Mesendoderm (in vitro differentiated cells): ENCODE data around the gene RAP1GAP2.

Experiments
- DNase-seq: peaks from one replicate; pipeline ENCODE4 v3.0.0; 2013
- H2AK5ac ChIP-seq: 2 replicates; pipeline ENCODE4 v1.6.1; 2013; ENCODE audit warnings: low read length, inconsistent platforms
- H2BK120ac ChIP-seq: 2 replicates; pipeline ENCODE4 v1.6.1; 2013; ENCODE audit warnings: low read depth, mild to moderate bottlenecking, low read length, moderate library complexity, mixed read lengths
- H2BK15ac ChIP-seq: replicated peaks from 2 replicates; pipeline ENCODE4 v1.6.1; 2013; ENCODE audit warnings: low read depth, mild to moderate bottlenecking, moderate library complexity
- H2BK5ac ChIP-seq: 2 replicates; pipeline ENCODE4 v1.6.1; 2013; ENCODE audit warnings: low read length, inconsistent platforms
- H3K18ac ChIP-seq: 2 replicates; pipeline ENCODE4 v1.6.1; 2013; ENCODE audit warnings: mild to moderate bottlenecking, low read length, mixed read lengths
- H3K23ac ChIP-seq: one replicate; pipeline ENCODE4 v1.6.1; 2013; ENCODE audit warnings: low read length
- H3K27ac ChIP-seq: 2 replicates; pipeline ENCODE4 v1.5.1; 2013; ENCODE audit warnings: low read depth, mild to moderate bottlenecking, inconsistent platforms, low read length, moderate library complexity
- H3K27me3 ChIP-seq: 2 replicates; pipeline ENCODE4 v1.6.1; 2013; ENCODE audit warnings: low read length, control low read depth, mild to moderate bottlenecking, inconsistent platforms; ENCODE audit not compliant: insufficient read depth, poor library complexity
- H3K36me3 ChIP-seq: 2 replicates; pipeline ENCODE4 v1.6.1; 2013; ENCODE audit warnings: low read length, inconsistent platforms; ENCODE audit not compliant: control insufficient read depth, insufficient read depth
- H3K4ac ChIP-seq: one replicate; pipeline ENCODE4 v1.6.1; 2013; ENCODE audit warnings: low read depth, mild to moderate bottlenecking, low read length, moderate library complexity
- H3K4me1 ChIP-seq: 2 replicates; pipeline ENCODE4 v1.6.1; 2013; ENCODE audit warnings: low read depth, low read length, inconsistent platforms; ENCODE audit not compliant: control insufficient read depth
- H3K4me2 ChIP-seq: 2 replicates; pipeline ENCODE4 v1.6.1; 2013; ENCODE audit warnings: low read length
- H3K4me3 ChIP-seq: 2 replicates; pipeline ENCODE4 v1.5.1; 2013; ENCODE audit warnings: mild to moderate bottlenecking, low read length
- H3K56ac ChIP-seq: one replicate; pipeline ENCODE4 v1.6.1; 2013; ENCODE audit warnings: low read length
- H3K79me1 ChIP-seq: 2 replicates; pipeline ENCODE4 v1.6.1; 2013; ENCODE audit warnings: low read length, inconsistent platforms
- H3K79me2 ChIP-seq: 2 replicates; pipeline ENCODE4 v1.6.1; 2013; ENCODE audit warnings: mild to moderate bottlenecking, low read length; ENCODE audit not compliant: control insufficient read depth, insufficient read depth
- H3K9ac ChIP-seq: 2 replicates; pipeline ENCODE4 v1.6.1; 2013; ENCODE audit warnings: low read length, inconsistent platforms
- H4K5ac ChIP-seq: one replicate; pipeline ENCODE4 v1.6.1; 2013; ENCODE audit warnings: low read length
- H4K8ac ChIP-seq: one replicate; pipeline ENCODE4 v1.6.1; 2013; ENCODE audit warnings: low read depth, mild to moderate bottlenecking, control low read depth, low read length, moderate library complexity
- WGBS: extraction: QIAGEN DNeasy Blood & Tissue Kit; methylation state at CpG from one replicate; pipeline ENCODE4 v1.1.7; 2013; ENCODE audit warnings: low lambda C conversion rate, missing lambda C conversion rate; ENCODE audit not compliant: insufficient coverage; ENCODE audit errors: extremely low coverage; 5-methylcytosine and 5-hydroxymethylcytosine counted together

The RAP1GAP2 gene

GRCh38 chr17:2856727-2857126, 60.5 kb downstream of the RAP1GAP2 start:
- Histone ChIP-seq H2AK5ac (no peak overlapping the region), H4K5ac (no peak overlapping the region), H4K8ac (no peak overlapping the region), H3K18ac (no peak overlapping the region), H3K4me2 (no peak overlapping the region), H2BK120ac (no peak overlapping the region), H3K4me1 (peaks cover 4% of the 10 kb centered on the region), H2BK15ac (no peak overlapping the region), H3K79me1 (peaks cover 8% of the 10 kb centered on the region), H3K4ac (no peak overlapping the region), H3K79me2 (peaks cover 62% of the 10 kb centered on the region), H3K9ac (no peak overlapping the region), H3K56ac (no peak overlapping the region), H3K4me3 (no peak overlapping the region), H2BK5ac (no peak overlapping the region), H3K23ac (peak overlapping the region; percentile 59), H3K36me3 (no peaks in the 10 kb centered on the region), H3K27me3 (no peaks in the 10 kb centered on the region), H3K27ac (no peak overlapping the region)
- DNase-seq = no peak
- WGBS = no CpG with 5 or more reads among the region's 5 CpGs

- no peak for DNase-seq
- Histone ChIP-seq H3K4me1 (peaks cover 4% of the 10 kb centered on the region), H3K4me2 (no peak overlapping the region), H4K5ac (no peak overlapping the region), H2BK15ac (no peak overlapping the region), H4K8ac (no peak overlapping the region), H3K56ac (peak overlapping the region; percentile 15), H2BK5ac (no peak overlapping the region), H3K36me3 (no peaks in the 10 kb centered on the region), H3K18ac (no peak overlapping the region), H2BK120ac (no peak overlapping the region), H3K4ac (no peak overlapping the region), H3K79me1 (peaks cover 10% of the 10 kb centered on the region), H3K4me3 (no peak overlapping the region), H3K23ac (no peak overlapping the region), H3K79me2 (peaks cover 78% of the 10 kb centered on the region), H3K9ac (peak overlapping the region; percentile 40), H3K27ac (no peak overlapping the region), H3K27me3 (no peaks in the 10 kb centered on the region), H2AK5ac (no peak overlapping the region)
- WGBS = no CpG with 5 or more reads among the region's 4 CpGs
Observed at GRCh38 chr17:2860045-2860444, 63.8 kb downstream of the RAP1GAP2 start.

- Histone ChIP-seq H3K79me1 (peaks cover 14% of the 10 kb centered on the region), H3K4me1 (peaks cover 4% of the 10 kb centered on the region), H3K79me2 (peaks cover 82% of the 10 kb centered on the region), H3K18ac (no peak overlapping the region), H3K27ac (no peak overlapping the region), H3K56ac (no peak overlapping the region), H2BK15ac (no peak overlapping the region), H3K36me3 (no peaks in the 10 kb centered on the region), H4K8ac (no peak overlapping the region), H3K4ac (no peak overlapping the region), H4K5ac (no peak overlapping the region), H3K27me3 (no peaks in the 10 kb centered on the region), H3K9ac (no peak overlapping the region), H3K23ac (no peak overlapping the region), H3K4me2 (no peak overlapping the region), H2BK120ac (no peak overlapping the region), H2BK5ac (no peak overlapping the region), H3K4me3 (no peak overlapping the region), H2AK5ac (no peak overlapping the region)
- DNase-seq = no peak
- no CpG with 5 or more reads among the region's 11 CpGs for WGBS
Observed at GRCh38 chr17:2860883-2861282, 64.6 kb downstream of the RAP1GAP2 start.

- H3K4ac ChIP-seq = no peak overlapping the region
- H3K27ac ChIP-seq = no peak overlapping the region
- H3K4me2 ChIP-seq = no peak overlapping the region
- no peaks in the 10 kb centered on the region for H3K36me3 ChIP-seq
- no peak overlapping the region for H3K56ac ChIP-seq
- no peak overlapping the region for H2BK15ac ChIP-seq
- H3K18ac ChIP-seq = no peak overlapping the region
- WGBS = no CpG with 5 or more reads among the region's 8 CpGs
- H3K9ac ChIP-seq = no peak overlapping the region
- no peak overlapping the region for H2BK120ac ChIP-seq
- no peak for DNase-seq
- no peak overlapping the region for H3K4me3 ChIP-seq
- H3K79me2 ChIP-seq = peaks cover 74% of the 10 kb centered on the region
- peaks cover 4% of the 10 kb centered on the region for H3K4me1 ChIP-seq
- H3K23ac ChIP-seq = no peak overlapping the region
- H3K27me3 ChIP-seq = no peaks in the 10 kb centered on the region
- H4K8ac ChIP-seq = no peak overlapping the region
- H3K79me1 ChIP-seq = peaks cover 12% of the 10 kb centered on the region
- H2AK5ac ChIP-seq = no peak overlapping the region
- no peak overlapping the region for H4K5ac ChIP-seq
- no peak overlapping the region for H2BK5ac ChIP-seq
Observed at GRCh38 chr17:2862197-2862596, 66.0 kb downstream of the RAP1GAP2 start.

GRCh38 chr17:2863204-2863603, 67.0 kb downstream of the RAP1GAP2 start:
- Histone ChIP-seq H3K79me1 (peaks cover 16% of the 10 kb centered on the region), H3K4ac (no peak overlapping the region), H3K79me2 (peaks cover 66% of the 10 kb centered on the region), H3K27ac (no peak overlapping the region), H2AK5ac (no peak overlapping the region), H3K23ac (no peak overlapping the region), H3K4me1 (peaks cover 10% of the 10 kb centered on the region), H2BK5ac (no peak overlapping the region), H3K4me3 (no peak overlapping the region), H3K36me3 (no peaks in the 10 kb centered on the region), H3K9ac (no peak overlapping the region), H3K56ac (no peak overlapping the region), H4K8ac (no peak overlapping the region), H3K4me2 (no peak overlapping the region), H2BK120ac (no peak overlapping the region), H3K18ac (no peak overlapping the region), H4K5ac (no peak overlapping the region), H3K27me3 (no peaks in the 10 kb centered on the region), H2BK15ac (no peak overlapping the region)
- WGBS = no CpG with 5 or more reads among the region's 4 CpGs
- no peak for DNase-seq

GRCh38 chr17:2865228-2865627, 69.0 kb downstream of the RAP1GAP2 start:
- Histone ChIP-seq H4K5ac (no peak overlapping the region), H3K4me3 (no peak overlapping the region), H3K23ac (no peak overlapping the region), H3K9ac (no peak overlapping the region), H3K27ac (no peak overlapping the region), H3K79me2 (peaks cover 65% of the 10 kb centered on the region), H3K56ac (no peak overlapping the region), H3K18ac (no peak overlapping the region), H2AK5ac (no peak overlapping the region), H3K79me1 (peaks cover 22% of the 10 kb centered on the region), H3K4me2 (no peak overlapping the region), H3K36me3 (no peaks in the 10 kb centered on the region), H3K27me3 (no peaks in the 10 kb centered on the region), H4K8ac (no peak overlapping the region), H3K4me1 (peaks cover 10% of the 10 kb centered on the region), H3K4ac (no peak overlapping the region), H2BK15ac (no peak overlapping the region), H2BK120ac (no peak overlapping the region), H2BK5ac (no peak overlapping the region)
- no peak for DNase-seq
- WGBS = no CpG with 5 or more reads among the region's 3 CpGs
